ENCODE data around the gene MTHFD1. TPM values are rescaled to one million over a fixed set of nuclear protein-coding genes. Genes with fewer than 3 reads are reported as not detected.

The MTHFD1 gene
- 161 and 172 TPM in 2 replicates for total RNA-seq
- long read RNA-seq, full-length matches to known transcripts: 545 of 665 reads
- long read RNA-seq, partial matches to known transcripts: 67 of 665 reads
- long read RNA-seq, other reads (novel, unspliced or antisense): 53 of 665 reads

DNA sequence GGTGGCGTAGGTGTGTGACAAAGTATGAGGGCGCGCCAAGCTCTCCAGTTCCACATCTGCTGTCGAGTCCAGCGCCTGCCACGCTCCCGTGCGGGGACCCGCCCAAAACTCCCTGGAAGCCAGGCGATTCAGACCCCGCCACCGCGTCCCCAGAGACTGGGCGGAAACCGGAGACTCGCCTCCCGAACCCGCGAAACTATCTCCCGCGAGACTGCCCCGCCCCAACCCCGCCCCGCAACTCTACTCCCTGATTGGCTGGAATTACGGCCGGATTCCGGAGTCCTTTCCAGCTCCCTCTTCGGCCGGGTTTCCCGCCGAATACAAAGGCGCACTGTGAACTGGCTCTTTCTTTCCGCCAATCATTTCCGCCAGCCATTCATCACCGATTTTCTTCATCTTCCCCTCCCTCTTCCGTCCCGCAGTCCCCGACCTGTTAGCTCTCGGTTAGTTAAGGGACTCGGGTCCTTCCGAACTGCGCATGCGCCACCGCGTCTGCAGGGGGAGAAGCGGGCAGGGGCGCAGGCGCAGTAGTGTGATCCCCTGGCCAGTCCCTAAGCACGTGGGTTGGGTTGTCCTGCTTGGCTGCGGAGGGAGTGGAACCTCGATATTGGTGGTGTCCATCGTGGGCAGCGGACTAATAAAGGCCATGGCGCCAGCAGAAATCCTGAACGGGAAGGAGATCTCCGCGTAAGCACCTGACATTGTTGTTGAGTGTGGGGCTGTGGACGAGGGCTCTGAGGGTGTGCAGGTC lies at the start of gene MTHFD1:
Gene MTHFD1 (plus strand): TSS at position 572 of the 751 bp plus-strand sequence. CDS start 75 bp downstream, at position 647.
- peaks cover 37% of the 10 kb centered on the region for H3K4me1 Mint-ChIP-seq
- H3K27ac Mint-ChIP-seq (ENCODE audit: unreplicated experiment): peak within 1 kb of the TSS; percentile 98
- no peaks in the 10 kb centered on the region for H3K9me3 Mint-ChIP-seq
- peak; percentile 96 for DNase-seq (ENCODE audit: low read depth, low spot score)
- peaks cover 8% of the 10 kb centered on the region for H3K36me3 Mint-ChIP-seq (ENCODE audit: low read depth)
- H3K4me3 Mint-ChIP-seq: peak within 1 kb of the TSS; percentile 94
- TF ChIP-seq CTCF (conservative IDR thresholded peaks at IDR 0.05): no peak
- H3K27me3 Mint-ChIP-seq (ENCODE audit: low read depth): peaks cover 4% of the 10 kb centered on the region

DNA sequence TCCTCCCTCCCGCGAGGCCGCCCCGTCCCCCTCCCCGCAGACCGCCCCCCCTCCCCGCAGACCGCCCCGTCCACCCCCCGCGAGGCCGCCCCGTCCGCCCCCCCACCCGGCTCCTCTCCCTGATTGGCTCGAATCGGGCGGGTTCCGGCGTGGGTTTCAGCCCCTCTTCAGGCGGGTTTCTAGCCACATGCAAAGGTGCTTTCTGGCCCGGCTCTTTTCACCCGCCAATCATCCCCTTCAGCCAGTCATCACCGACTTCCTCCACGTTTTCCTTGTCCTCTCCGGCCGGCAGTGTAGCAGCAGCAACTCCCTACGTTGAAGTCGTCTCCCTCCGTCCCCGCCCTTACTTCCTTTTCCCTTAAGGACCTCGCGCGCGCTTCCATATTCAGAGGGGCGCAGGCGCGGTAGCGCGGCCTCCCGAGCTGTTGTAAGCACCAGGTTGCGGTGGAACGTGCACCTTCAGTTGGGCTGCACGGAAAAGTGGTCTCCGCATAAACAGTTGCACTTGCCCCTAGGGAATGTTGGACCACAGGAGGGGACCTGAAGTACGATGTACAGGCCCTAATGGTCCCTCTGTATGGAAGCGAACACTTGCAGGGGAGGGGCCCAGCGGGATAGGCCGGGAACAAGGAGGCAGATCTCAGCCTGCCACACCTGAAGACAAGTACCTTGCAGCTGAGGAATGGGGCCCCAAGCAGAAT lies 49.4 kb upstream of the MTHFD1 start:
- H3K27ac Mint-ChIP-seq (ENCODE audit: unreplicated experiment): peak overlapping the region; percentile 93
- peak overlapping the region; percentile 89 for H3K4me3 Mint-ChIP-seq
- H3K36me3 Mint-ChIP-seq (ENCODE audit: low read depth): peaks cover 3% of the 10 kb centered on the region
- DNase-seq (ENCODE audit: low read depth, low spot score): peak; percentile 83
- no peak for TF ChIP-seq CTCF (conservative IDR thresholded peaks at IDR 0.05)
- H3K9me3 Mint-ChIP-seq: peaks cover 3% of the 10 kb centered on the region
- no peaks in the 10 kb centered on the region for H3K27me3 Mint-ChIP-seq (ENCODE audit: low read depth)
- H3K4me1 Mint-ChIP-seq: peaks cover 29% of the 10 kb centered on the region

GRCh38 chr14:64340560-64341196 lies 47.5 kb upstream of the MTHFD1 start:
- Mint-ChIP-seq H3K9me3 (peaks cover 3% of the 10 kb centered on the region), H3K27ac (ENCODE audit: unreplicated experiment) (peak overlapping the region; percentile 53), H3K4me1 (peaks cover 29% of the 10 kb centered on the region), H3K27me3 (ENCODE audit: low read depth) (no peaks in the 10 kb centered on the region), H3K36me3 (ENCODE audit: low read depth) (peaks cover 3% of the 10 kb centered on the region), H3K4me3 (peak overlapping the region; percentile 70)
- no peak for TF ChIP-seq CTCF (conservative IDR thresholded peaks at IDR 0.05)
- DNase-seq (ENCODE audit: low read depth, low spot score): no peak

GRCh38 chr14:64347748-64348147 lies 40.4 kb upstream of the MTHFD1 start:
- no peaks in the 10 kb centered on the region for H3K27me3 Mint-ChIP-seq (ENCODE audit: low read depth)
- TF ChIP-seq CTCF (conservative IDR thresholded peaks at IDR 0.05): no peak
- no peak overlapping the region for H3K4me3 Mint-ChIP-seq
- no peak for DNase-seq (ENCODE audit: low read depth, low spot score)
- H3K36me3 Mint-ChIP-seq (ENCODE audit: low read depth): no peaks in the 10 kb centered on the region
- no peaks in the 10 kb centered on the region for H3K4me1 Mint-ChIP-seq
- H3K27ac Mint-ChIP-seq (ENCODE audit: unreplicated experiment): no peak overlapping the region
- H3K9me3 Mint-ChIP-seq: no peaks in the 10 kb centered on the region

GRCh38 chr14:64349741-64350490 lies 38.2 kb upstream of the MTHFD1 start:
- Mint-ChIP-seq H3K4me1 (no peaks in the 10 kb centered on the region), H3K9me3 (no peaks in the 10 kb centered on the region), H3K36me3 (ENCODE audit: low read depth) (no peaks in the 10 kb centered on the region), H3K27me3 (ENCODE audit: low read depth) (no peaks in the 10 kb centered on the region), H3K27ac (ENCODE audit: unreplicated experiment) (no peak overlapping the region), H3K4me3 (no peak overlapping the region)
- no peak for TF ChIP-seq CTCF (conservative IDR thresholded peaks at IDR 0.05)
- no peak for DNase-seq (ENCODE audit: low read depth, low spot score)
